Fibroblast of peridontal ligament (primary cell): ENCODE measurements around the gene RNF222.

Experiments used
- DNase-seq: peaks from one replicate; pipeline ENCODE4 v3.0.0-alpha.2; 2010; ENCODE audit errors: extremely low read depth

RNF222 gene

DNA sequence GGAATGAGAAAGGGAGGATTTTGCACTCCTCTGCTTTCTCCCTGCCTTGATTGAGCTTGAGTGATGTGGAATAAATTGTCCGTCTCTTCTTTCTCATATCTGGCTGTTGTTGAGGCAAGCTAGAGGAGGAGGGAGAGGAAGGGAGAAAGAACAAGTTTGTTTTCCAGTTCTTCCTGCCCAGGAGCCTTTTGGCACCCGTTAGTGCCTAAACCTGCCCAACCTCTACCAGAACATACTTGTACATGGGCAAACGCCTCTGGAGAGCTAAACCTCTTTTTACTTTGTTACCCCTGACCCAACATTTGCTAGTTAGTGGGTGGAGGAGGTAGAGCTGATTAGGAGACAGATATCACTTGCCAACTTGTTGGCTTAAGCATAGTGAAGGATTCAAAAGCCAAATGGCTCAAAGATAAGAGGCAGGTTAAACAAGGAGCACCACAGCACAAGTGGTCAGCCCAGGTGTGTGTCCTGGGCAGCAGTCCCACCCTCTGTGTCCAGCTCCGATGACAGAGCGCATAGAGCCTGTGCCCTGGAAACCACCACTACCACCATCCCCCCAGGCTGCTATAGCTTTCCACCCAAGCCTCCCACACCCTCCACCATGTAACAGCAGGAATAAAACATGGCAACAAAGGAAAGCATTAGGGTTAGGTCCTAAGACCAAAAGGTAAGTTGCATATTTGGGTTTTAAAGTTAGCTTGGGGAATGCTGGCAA, 51.5 kb downstream of the RNF222 start:
- DNase-seq, result no peak

- DNase-seq, result no peak
These were observed 52.5 kb downstream of the RNF222 start for GRCh38 chr17:8345052-8345690.

GRCh38 chr17:8341456-8341855, 56.2 kb downstream of the RNF222 start:
- DNase-seq, result no peak
